Tibial nerve (tissue), 4 donors: ENCODE measurements around the gene MRFAP1. TPM values are rescaled to one million over a fixed set of nuclear protein-coding genes. Genes with fewer than 3 reads are reported as not detected.

Experiments used
- DNase-seq, 2 donors: peaks; one replicate each; pipeline ENCODE4 v3.0.0-alpha.2; 2019; ENCODE audit warnings: low spot score in 2 of 2
- H3K27ac ChIP-seq, 4 donors: fragments of 200-600 bp; sonication (generic) in 3 of 4; one replicate each; pipeline ENCODE4 v1.5.1; 2017 to 2019; ENCODE audit warnings: mild to moderate bottlenecking in 1 of 4
- H3K27me3 ChIP-seq, 2 donors: fragments of 200-600 bp; sonication (generic) in 1 of 2; one replicate each; pipeline versions ENCODE4 v1.5.1 to v1.6.0; 2017 to 2019
- H3K36me3 ChIP-seq, 3 donors: fragments of 200-600 bp; sonication (generic); one replicate each; pipeline ENCODE4 v1.5.1; 2018 to 2019
- H3K4me1 ChIP-seq, 4 donors: fragments of 200-600 bp; sonication (generic) in 3 of 4; one replicate each; pipeline ENCODE4 v1.5.1; 2017 to 2019
- H3K4me3 ChIP-seq, 4 donors: fragments of 200-600 bp; sonication (generic) in 3 of 4; one replicate each; pipeline ENCODE4 v1.5.1; 2017 to 2019; ENCODE audit warnings: mild to moderate bottlenecking in 1 of 4, moderate library complexity in 1 of 4
- H3K9me3 ChIP-seq, 4 donors: fragments of 200-600 bp; sonication (generic) in 3 of 4; one replicate each; pipeline ENCODE4 v1.5.1; 2017 to 2019
- CTCF ChIP-seq, 5 experiments: fragments of 200-600 bp in 3 of 5; fragments of 450-650 bp in 2 of 5; sonication (generic) in 3 of 5; IDR thresholded peaks; one replicate each; pipeline ENCODE4 v1.5.1; 2016 to 2019; ENCODE audit warnings: antibody characterized with exemption in 5 of 5, mild to moderate bottlenecking in 3 of 5, moderate library complexity in 2 of 5
- EP300 ChIP-seq, 2 donors: sonication (generic); formaldehyde crosslinking; IDR thresholded peaks; one replicate each; pipeline ENCODE4 v1.6.1; 2017; ENCODE audit warnings: antibody characterized with exemption in 2 of 2, mild to moderate bottlenecking in 1 of 2
- POLR2A ChIP-seq, 2 donors: fragments of 450-650 bp; IDR thresholded peaks; one replicate each; pipeline ENCODE4 v1.6.1; 2017; ENCODE audit warnings: antibody characterized with exemption in 2 of 2, mild to moderate bottlenecking in 2 of 2, moderate library complexity in 2 of 2
- WGBS, 2 donors: methylation state at CpG; one replicate each; pipeline ENCODE4 v1.1.5; 2018; 5-methylcytosine and 5-hydroxymethylcytosine counted together
- total RNA-seq, 4 donors: library from RNA; depleted of rRNA; stranded (reverse); fragments of >200 nt; gene quantifications; one replicate each; pipeline ENCODE4 v1.1.0, GENCODE V29; 2016

The MRFAP1 gene
- total RNA-seq, 4 donors from 2014 or later: 176 to 300 (median 202) TPM

DNA sequence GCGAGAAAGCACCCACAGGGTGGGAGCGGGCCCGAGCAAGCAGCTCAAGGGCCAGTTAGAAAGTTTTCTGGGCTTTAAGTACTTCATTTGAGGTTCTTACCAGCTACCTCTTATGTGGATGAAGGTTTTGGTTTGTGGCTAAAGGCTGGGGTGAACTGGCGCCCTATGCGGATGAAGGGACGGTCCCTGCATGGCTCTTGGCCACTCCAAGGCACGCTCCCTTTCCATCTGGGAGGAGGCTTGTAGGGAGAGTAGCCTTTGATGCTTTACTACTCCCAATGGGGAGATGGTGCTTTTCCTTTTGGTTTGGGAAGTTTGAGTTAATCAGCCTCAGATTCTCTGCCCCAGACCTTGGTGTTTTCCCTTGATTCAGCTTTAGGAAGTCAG lies 17.7 kb downstream of the MRFAP1 start:
- no peaks in the 10 kb centered on the region for H3K36me3 ChIP-seq
- DNase-seq: no peak
- TF ChIP-seq EP300 (IDR thresholded peaks at IDR 0.05) (no peak), CTCF (IDR thresholded peaks at IDR 0.05) (no peak), POLR2A (IDR thresholded peaks at IDR 0.05) (no peak)
- H3K27ac ChIP-seq: peak overlapping the region in 3 of 4 donors; percentile 68 to 72 (median 72)
- 88 to 89% methylated on average over 7 of the region's 7 CpGs for whole genome bisulfite sequencing, 2 donors
- H3K4me3 ChIP-seq: peak overlapping the region; percentile 31 to 55 (median 43)
- H3K9me3 ChIP-seq: no peaks in the 10 kb centered on the region
- peaks cover 0 to 1% of the 10 kb centered on the region in 2 donors for H3K27me3 ChIP-seq
- H3K4me1 ChIP-seq: peaks cover 0 to 16% (median 5%) of the 10 kb centered on the region in 4 donors

DNA sequence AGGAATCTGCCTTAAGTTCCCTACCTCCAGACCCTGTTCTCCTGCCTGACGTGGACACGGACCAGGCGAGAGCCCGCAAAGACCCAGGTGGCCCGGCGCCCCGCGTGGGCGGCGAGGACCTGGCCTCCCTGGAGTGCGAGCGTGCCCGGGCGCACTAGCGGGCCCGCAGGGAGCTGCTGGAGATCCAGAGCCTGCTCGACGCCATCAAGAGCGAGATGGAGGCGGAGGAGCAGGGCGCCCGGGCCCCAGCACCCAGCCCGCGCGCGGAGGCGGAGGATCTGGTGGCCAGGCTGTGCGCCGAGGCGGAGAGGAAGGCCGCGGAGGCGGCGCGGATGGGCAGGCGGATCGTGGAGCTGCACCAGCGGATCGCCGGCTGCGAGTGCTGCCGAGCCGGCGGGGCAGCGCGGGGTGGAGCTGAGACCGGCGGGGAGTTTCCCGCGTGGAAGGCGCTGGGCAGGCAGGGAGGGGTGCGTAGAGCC lies 18.2 kb downstream of the MRFAP1 start:
- peak overlapping the region; percentile 31 to 55 (median 43) for H3K4me3 ChIP-seq
- H3K4me1 ChIP-seq: peaks cover 0 to 16% (median 5%) of the 10 kb centered on the region in 4 donors
- TF ChIP-seq EP300 (IDR thresholded peaks at IDR 0.05) (no peak), CTCF (IDR thresholded peaks at IDR 0.05) (no peak), POLR2A (IDR thresholded peaks at IDR 0.05) (no peak)
- H3K27me3 ChIP-seq: peaks cover 0 to 6% of the 10 kb centered on the region in 2 donors
- H3K27ac ChIP-seq: peak overlapping the region in 3 of 4 donors; percentile 68 to 72 (median 72)
- WGBS, 2 donors: 2 to 16% methylated on average over 26 to 49 of the region's 52 CpGs
- no peaks in the 10 kb centered on the region for H3K36me3 ChIP-seq
- DNase-seq: no peak
- no peaks in the 10 kb centered on the region for H3K9me3 ChIP-seq

GRCh38 chr4:6659897-6660296 lies 19.4 kb downstream of the MRFAP1 start:
- no peaks in the 10 kb centered on the region for H3K36me3 ChIP-seq
- H3K27ac ChIP-seq: no peak overlapping the region
- WGBS, 2 donors: 94 to 95% methylated on average over 2 of the region's 2 CpGs
- no peak overlapping the region for H3K4me3 ChIP-seq
- DNase-seq: no peak
- H3K9me3 ChIP-seq: no peaks in the 10 kb centered on the region
- TF ChIP-seq POLR2A (IDR thresholded peaks at IDR 0.05): no peak
- no peak for TF ChIP-seq CTCF (IDR thresholded peaks at IDR 0.05)
- no peak for TF ChIP-seq EP300 (IDR thresholded peaks at IDR 0.05)
- H3K27me3 ChIP-seq: peaks cover 0 to 16% of the 10 kb centered on the region in 2 donors
- peaks cover 0 to 28% (median 9%) of the 10 kb centered on the region in 4 donors for H3K4me1 ChIP-seq

DNA sequence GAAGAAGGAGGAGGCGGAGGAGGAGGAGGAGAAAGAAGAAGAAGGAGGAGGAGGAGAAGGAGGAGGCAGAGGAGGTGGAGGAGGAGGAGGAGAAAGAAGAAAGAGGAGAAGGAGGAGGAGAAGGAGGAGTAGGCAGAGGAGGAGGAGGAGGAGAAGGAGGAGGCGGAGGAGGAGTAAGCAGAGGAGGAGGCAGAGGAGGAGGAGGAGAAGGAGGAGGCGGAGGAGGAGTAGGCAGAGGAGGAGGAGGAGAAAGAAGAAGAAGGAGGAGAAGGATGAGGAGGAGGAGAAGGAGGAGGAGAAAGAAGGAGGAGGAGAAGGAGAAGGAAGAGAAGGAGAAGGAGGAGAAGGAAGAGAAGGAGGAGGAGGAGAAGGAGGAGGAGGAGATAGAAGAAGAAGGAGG lies 19.9 kb downstream of the MRFAP1 start:
- WGBS, 2 donors: 88 to 94% methylated on average over 3 of the region's 3 CpGs
- Histone ChIP-seq H3K27me3 (peaks cover 0 to 22% of the 10 kb centered on the region in 2 donors), H3K9me3 (no peaks in the 10 kb centered on the region), H3K4me1 (peaks cover 0 to 28% (median 9%) of the 10 kb centered on the region in 4 donors), H3K36me3 (no peaks in the 10 kb centered on the region), H3K27ac (no peak overlapping the region), H3K4me3 (no peak overlapping the region)
- TF ChIP-seq CTCF (IDR thresholded peaks at IDR 0.05): no peak
- TF ChIP-seq POLR2A (IDR thresholded peaks at IDR 0.05): no peak
- TF ChIP-seq EP300 (IDR thresholded peaks at IDR 0.05): no peak
- DNase-seq: no peak

DNA sequence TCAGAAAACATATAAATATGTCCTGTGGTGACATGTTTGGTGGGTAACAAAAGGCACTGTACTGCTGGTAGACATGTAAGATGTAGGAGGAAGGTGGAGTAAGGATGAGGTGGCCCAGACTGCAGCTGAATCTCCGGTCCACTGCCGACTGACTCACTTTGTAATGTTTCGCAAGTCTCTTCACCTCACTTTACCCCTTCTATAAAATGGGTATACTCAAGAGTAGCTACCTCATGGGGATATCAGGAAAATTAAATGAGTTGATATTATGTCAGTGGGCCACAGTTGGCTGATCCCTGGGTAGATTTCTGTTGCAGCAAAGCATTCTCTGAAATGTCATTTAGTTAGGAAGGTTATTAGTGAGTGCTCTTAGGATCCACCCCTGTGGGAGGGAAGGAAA lies 22.1 kb downstream of the MRFAP1 start:
- no peak for DNase-seq
- Histone ChIP-seq H3K4me3 (no peak overlapping the region), H3K27me3 (peaks cover 0 to 22% of the 10 kb centered on the region in 2 donors), H3K27ac (no peak overlapping the region), H3K36me3 (no peaks in the 10 kb centered on the region), H3K9me3 (no peaks in the 10 kb centered on the region), H3K4me1 (peaks cover 0 to 28% (median 9%) of the 10 kb centered on the region in 4 donors)
- no peak for TF ChIP-seq CTCF (IDR thresholded peaks at IDR 0.05)
- no peak for TF ChIP-seq EP300 (IDR thresholded peaks at IDR 0.05)
- no peak for TF ChIP-seq POLR2A (IDR thresholded peaks at IDR 0.05)
- WGBS, 2 donors: 89 to 96% methylated on average over 3 of the region's 3 CpGs
